ENCODE measurements around the gene PRDM16.

DNA sequence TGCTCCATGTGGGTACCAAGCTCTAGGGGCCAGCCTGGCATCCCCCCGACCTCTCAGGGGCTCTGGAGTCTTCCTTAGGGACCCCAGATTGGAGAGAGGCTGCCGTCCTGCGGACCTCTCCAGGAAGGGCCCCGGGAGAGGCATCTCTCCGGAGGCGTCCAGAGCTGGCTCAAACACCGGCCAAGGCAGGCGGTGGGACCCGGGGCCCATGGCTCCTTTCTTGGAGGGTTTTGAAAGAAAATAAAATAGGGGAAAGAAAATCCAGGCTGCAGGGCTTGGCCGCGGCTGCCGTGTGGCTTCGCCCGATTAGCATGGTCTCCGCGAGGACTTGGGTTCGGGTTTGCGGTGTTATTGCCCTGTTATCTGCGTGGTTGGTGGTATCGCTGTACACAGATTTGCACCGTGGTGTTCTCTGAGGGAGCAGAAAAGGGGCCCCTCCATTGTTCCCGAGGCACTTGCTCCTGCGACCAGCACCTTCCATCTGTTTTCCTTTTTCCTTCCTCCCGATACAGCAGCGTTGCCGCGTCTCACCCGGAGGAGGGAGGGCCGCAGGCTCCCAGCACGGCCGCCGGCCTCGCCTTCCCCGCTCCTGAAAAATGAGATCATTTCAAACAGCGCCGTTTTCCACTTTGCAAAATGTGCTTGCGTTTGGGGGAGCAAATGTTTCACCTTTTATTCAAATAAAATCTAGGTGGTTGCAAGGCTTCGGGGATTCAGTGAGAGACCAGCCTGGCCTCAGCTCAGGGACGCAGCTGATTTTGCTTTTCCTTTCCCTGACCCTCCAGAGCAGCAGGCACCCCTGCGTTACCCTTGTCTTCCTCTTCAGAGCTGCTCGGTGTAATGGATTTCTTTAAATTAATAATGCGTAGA is 86.3 kb downstream of the PRDM16 start:
- TF ChIP-seq, protein P1, sequence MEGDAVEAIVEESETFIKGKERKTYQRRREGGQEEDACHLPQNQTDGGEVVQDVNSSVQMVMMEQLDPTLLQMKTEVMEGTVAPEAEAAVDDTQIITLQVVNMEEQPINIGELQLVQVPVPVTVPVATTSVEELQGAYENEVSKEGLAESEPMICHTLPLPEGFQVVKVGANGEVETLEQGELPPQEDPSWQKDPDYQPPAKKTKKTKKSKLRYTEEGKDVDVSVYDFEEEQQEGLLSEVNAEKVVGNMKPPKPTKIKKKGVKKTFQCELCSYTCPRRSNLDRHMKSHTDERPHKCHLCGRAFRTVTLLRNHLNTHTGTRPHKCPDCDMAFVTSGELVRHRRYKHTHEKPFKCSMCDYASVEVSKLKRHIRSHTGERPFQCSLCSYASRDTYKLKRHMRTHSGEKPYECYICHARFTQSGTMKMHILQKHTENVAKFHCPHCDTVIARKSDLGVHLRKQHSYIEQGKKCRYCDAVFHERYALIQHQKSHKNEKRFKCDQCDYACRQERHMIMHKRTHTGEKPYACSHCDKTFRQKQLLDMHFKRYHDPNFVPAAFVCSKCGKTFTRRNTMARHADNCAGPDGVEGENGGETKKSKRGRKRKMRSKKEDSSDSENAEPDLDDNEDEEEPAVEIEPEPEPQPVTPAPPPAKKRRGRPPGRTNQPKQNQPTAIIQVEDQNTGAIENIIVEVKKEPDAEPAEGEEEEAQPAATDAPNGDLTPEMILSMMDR (IDR thresholded peaks at IDR 0.05), result no peak
- no peak for TF ChIP-seq POLR2A (IDR thresholded peaks at IDR 0.05)
- TF ChIP-seq POLR2AphosphoS5 (IDR thresholded peaks at IDR 0.05), result no peak
- no peak for TF ChIP-seq EP300 (IDR thresholded peaks at IDR 0.05)
